Ecto neural progenitor cell (in vitro differentiated cells): Measurements from ENCODE around the gene FAM118B.

Experiments
- DNase-seq: peaks from one replicate; pipeline ENCODE4 v3.0.0-alpha.2; 2018; ENCODE audit warnings: low spot score

Gene FAM118B

DNA sequence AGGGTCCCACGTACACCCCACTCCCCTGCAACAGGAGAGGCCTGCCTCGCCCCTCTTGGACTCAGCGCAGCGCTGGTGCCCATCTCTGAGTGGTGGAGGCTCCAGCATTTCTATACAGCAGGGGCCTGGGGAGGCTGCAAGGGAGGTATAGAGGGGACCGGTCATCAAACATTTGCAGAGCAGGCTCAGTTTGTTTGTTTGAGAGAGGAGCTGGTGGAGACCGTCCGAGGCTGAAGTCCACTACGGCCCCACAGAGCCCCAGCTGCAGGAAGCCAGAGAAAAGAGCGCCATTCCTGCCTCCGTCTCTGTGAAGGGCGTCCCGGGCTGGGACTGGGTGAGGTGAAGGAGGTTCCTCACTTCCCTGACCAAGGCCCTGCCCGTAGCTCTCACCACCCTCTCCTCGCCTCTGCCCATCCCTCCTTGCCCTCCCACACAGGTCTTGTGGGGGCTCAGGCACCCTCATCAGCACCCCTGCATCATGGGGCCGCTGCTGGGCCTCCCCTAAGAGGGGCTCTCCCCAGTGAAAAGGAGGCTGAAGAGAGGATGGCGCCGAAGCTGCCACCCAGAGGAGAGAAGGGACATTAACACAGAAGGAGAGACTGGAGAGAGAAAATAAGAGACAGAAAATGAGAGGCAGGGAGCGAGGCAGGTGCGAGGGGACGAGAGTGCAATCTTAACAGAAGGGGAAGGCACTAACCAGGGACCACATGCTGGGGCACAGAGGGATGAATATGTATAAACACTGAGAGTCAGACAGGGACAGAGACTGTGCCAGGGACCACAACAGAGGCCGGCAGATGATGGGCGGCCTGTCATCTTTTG, 24.7 kb upstream of the FAM118B start:
- DNase-seq = no peak

DNA sequence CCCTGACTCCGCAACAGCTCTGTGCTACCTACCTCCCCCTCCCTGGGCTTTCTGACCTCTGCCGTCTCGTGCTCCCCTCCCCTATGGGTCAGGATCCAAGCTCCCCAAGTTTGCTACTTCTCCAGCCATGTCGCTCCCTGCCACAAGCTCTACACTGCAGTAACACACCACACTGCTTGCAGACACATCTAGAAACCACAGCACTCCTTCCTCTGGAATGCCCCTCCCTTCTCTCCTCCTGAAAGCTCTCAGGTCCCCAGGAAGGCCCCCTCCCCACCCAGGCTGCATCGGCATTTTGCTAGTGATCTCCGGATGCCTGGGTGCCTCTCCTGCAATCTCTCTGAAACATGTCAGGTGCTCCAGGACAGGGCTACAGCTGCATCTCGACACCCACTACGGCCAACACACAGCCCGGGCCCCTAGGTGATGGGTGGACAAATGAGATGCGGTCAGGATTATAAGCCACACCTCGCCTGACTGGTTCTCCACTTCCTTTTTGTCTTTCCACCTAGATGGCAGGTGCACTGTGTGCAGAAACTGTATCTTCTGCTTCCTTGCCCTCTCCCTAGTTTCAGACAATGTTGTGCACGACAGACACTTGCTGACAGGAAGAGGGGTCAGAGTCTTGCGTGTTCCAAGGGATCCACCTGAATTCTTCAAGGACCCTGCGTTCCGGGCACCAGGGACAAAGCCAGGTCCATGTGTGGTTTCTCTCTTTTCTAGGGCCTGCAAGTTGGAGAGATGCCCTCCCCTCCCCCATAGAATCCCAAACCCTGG, 23.1 kb upstream of the FAM118B start:
- no peak for DNase-seq

DNA sequence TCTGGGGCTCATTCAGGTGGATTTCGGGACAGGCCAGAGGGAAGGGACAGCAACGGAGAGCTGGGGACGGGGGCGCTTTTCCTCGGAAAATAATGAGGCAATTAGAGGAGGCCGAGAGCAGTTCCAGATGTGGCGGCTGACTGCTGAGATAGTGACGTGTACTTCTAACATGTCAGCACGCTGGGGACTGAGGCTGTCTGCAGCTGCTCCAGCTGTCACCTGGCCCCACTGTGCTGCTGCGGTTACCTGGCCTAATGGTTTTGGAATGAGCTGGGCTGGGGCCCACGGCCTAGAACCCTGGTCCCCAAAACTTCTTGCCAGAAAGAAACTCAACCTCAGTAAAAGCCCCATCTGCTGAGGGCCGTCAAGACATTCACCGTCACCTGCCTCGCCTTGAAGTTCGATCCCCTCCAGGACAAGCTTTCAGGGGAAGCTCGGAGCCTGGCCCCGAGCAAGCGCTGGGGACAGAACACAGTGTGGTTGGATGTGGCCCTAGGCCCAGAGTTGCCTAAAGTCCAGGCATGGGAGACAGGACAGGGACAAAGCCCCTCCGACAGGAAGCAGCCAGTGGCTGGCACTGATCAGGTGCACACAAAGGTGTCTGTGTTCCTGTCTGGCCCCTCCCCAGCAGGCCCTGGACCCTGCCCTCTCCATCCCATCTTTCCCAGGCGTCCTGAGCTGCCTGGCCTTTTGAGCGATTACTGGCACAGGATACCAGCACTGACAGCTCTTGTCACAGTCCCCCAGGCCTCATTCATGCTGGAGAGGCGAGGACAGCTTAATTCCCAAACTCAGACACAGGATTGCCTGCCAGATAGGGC, 22.3 kb upstream of the FAM118B start:
- DNase-seq = no peak

DNA sequence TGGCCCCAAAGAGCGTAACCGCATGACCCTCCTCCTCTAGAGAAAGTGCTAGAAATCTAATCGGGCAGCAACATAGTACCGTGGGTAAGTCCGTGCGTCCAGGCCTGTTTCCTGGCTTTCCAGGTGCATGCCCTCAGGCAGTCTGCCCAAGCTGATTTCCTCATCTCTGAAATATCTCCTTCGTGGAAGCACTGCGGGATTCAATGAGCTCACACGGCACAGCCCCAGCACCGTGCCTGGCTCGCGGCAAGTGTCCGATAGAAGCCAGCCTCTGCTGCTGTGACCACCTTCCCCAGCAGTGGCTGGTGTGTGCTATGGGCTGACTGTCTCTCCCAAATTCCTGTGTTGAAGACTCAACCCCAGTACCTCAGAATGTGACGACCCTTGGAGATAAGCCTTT, 20.8 kb upstream of the FAM118B start:
- DNase-seq = no peak

DNA sequence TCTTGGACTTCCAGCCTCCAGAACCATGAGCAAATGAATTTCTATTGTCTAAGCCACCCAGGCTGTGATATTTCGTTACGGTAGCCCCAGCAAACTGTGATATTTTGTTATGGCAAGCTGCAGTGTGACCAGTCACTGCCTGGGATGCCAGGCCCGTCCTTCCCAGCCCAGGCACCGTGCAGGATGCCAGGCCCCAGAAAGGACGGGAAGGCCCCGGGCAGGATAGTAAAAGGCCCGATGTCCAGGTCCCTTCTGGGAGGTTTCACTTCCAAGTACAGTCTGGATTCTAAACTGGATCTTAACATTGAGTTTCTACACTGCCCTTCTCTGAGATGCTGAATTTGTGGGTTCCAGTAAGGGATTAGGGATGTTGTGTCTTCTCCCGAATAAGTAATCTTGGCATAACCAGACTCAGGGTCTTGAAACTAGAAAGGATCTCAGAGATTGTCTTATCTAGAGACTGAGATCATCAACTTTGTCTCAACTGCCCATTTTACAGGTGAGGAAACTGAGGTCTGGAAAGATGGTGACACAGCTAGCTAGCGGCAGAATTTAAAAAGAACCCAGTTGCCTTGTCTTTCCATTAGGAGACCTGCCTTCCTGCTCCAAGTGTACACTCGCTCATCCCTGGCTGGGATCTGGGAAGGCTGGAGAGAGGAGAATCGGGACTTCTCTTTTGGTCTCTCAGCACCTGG, 20.1 kb upstream of the FAM118B start:
- DNase-seq = no peak

DNA sequence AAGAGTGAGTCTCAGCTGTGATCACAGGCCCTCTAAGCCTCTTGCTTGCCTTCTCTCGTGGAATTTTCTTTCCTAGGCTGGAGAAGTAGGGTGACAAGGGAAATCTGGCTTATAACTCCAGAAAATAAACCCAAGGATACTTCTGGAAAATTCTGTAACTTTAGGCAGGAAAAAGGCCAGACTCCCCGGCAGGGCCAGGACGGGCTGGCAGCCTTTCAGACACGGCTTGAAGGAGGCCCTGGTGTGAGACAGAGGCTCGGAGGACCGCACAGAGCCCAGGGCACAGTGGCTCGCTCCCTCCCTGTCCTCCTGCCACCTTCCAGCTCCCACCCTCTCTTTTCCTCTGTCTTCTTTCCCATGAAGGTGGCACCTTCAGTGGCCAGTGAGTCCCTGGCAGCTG, 19.2 kb upstream of the FAM118B start:
- no peak for DNase-seq

DNA sequence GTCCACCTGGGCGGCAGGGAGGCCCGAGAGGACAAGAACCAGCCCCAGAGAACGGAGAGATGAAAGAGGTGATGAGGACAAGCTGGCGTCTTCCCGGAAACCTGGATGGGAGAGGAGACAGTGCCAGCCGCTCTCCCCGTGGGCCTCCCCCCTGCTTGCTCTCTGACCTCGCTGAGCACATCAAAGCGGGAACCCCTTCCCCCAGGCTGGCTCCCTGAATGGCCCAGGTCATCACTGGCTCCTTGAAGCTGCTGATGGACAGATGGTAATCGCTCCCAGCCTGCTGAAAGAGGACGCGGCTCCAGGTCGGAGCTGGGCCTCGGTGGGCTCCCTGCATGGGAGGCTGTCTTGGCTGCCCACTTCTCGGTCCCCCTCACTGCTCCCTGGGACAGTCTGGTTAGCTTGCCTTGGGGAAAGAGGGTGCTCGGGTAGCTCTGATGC, 18.5 kb upstream of the FAM118B start:
- DNase-seq = no peak

DNA sequence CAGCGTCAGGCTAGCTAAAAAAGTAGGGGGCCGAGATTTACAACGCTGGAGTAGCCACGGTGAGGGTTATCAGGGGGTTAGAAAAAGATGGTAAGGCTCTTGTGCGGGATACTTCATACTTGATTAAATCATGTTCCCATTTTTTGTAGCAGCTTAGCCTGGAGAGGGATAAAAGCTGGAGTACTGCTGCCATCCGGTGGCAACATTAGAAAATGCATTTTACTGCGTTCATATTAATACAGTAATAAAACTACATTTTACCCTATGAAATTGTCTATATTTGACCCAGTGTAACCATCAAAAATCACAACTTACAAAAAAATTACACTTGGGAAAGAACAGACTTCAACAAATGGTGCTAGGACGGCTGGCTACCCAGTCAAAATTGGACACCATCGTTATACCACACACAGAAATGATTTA, 17.4 kb upstream of the FAM118B start:
- DNase-seq = no peak

DNA sequence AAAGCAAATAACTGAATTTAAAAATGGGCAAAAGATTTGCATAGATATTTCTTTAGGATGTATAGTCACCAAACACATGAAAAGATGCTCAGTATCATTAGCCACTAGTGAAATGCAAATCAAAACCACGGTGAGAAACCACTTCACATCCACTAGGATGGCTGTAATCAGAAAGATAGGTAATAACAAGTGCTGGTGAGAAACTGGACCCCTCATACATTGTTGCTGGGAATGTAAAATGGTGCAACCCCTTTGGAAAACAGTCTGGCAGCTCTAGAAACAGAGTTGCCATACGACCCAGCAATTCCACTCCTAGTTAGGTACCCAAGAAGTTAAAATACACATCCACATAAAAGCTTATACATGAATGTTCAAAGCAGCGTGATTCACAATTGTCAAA, 16.5 kb upstream of the FAM118B start:
- DNase-seq = no peak

DNA sequence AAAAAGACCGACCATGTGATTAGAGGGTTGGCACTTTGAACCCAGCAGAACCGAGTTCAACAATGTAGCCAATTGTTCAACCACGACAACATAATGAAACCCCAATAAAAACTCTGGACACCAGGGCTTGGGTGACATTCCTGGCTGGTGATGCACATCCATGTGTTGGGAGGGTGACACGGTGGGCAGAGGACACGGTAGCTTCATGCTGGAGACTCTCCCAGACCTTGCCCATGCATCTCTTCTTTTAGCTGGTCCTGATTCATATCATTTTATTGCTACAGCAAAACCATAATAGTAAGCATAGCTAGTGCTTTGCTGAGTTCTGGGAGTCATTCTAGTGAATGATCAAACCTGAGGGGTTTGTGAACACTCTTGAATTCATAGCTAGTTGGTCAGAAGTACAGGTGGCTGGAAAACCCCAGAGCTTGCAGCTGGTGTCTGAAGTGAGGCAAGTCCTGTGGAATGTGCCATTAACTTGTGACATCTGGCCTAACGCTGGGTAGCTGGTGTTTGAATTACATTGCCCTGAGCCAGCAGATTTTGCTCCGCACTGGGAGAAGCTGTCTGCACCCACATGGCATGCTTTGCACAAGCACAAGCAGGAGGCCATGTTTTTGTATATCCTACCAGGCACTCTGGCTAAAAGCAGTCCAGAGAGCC, 14.2 kb upstream of the FAM118B start:
- DNase-seq = no peak

DNA sequence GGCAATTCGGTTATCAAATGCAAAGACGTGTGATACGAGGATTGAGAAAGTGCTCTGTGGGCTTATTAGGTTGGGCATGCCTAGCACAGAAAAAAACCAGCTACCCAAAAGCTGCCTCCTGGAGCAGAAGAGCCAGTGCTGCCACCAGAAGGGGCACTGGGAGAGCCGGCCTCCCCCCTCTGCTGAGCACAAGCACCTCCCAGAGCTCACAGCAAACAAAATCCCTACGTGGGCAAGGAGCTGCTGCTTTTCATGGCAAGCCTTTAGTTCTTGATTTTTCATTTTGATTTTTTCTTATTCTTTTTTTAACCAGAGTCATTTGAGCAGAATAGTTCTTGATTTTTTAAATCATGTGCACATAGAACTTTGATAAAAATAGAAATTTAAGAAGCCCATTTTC, 12.9 kb upstream of the FAM118B start:
- DNase-seq = no peak

DNA sequence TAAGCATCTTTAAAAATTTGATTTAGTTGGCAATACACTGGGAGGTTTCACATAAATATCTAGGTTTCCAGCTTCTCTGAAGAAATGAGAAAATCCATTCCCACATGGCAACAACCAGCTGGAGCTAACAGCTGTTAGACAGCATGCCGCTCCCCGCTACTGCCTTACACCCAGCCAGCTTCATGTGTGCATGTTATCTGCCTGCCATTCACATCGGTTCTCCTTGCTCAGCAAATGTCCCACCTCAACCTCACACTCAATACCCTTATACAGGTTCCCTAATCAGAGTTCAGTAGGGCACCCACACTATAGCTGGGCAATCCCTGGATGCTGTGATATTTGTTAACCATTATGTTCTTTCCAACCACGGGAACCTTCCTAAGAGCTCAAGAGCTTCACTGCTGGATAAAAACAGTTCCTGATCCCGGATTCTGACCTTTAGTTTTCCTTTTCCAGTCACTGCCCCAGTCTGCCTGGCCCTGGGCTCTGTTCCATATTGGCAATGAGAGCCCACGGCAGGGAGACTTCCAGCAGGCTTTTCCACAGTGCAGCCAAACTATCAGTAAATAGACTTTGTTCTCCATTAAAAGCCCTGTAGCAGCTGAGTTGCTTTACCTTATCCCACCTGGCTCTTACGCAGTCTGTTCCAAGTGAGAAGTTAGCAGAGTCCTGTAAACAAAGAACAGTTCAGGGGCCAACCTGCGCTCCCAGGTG, 8.8 kb upstream of the FAM118B start:
- DNase-seq = no peak

DNA sequence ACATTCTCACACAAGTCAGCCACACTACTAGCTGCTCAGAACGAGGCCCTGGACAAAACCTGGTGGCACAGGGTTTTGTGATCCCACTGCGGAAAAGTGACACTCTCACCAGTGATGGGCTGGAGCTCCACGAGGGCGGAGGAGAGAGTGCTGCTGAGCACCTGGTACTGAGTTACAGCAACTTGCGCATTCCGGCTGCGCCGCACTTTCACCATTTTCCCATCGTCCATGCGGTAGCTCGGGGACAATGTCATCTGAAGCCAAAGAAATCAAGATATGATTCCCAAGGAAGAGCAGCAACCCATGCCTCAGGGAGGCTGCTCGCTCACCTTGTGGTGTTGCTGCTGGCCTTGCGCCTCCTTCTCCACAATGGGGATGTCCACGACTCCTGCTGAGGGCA, 6.2 kb upstream of the FAM118B start:
- DNase-seq = no peak

DNA sequence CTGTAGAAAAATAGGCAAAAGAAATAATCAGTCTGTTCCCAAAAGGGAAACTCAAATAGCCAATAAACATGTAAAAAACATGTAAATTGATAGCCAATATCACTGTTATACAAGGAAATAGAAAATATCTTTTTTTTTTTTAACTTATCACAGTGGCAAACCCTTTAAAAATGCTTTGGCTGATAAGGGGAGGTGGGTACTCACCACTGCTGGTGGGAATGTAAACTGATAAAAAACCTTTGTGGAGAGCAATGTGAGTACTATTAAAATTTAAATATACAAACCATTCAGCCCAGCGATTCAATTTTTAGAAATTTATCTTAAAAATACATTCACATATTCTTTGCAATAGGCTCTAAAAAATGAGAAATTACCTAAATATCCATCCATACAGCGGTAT, 3.7 kb upstream of the FAM118B start:
- no peak for DNase-seq

DNA sequence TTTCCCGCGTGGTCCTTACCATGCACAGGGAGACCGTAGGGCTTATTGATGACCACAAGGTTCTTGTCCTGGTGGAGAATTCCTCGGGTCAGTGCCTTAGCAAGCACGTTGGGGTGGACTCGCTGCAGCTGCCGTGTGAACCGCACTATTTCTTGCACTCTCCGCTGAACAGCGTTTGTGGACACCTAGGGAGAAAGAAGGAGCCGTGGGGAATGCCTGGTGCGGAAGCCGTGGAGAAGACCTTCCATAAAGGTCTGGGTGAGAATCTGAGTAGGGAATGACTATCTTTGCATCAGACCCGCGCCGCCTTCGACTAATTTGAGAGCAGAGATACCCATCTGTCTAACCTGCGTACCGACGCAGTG, 729 bp upstream of the FAM118B start:
- DNase-seq = peak; percentile 52

DNA sequence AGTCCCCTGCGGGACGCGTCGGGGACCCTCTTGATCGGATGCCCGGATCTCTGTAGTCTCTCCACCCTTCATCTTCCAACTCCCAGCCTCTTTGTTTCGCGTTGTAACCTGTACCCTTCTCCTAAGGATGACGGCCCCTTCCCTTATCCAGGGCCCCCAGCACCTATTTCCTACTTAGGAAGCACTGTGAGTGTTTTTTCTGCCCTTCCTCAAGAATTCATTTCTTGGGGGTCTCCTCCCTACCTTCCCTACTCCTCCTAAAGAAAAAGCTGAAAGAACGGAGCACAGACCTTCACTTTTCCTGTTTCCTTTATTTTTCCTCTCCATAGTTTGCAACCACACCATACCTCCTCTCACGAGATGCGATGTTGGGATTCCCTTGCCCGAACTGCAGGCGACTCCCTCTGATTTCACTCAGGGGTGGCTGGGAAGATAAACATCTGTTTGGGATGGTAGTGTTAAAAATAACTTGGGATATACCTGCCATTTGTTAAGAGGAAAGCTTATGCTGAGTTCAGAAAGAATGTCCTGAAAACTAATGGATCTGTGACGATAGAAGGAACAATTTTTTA, 593 bp downstream of the FAM118B start:
- no peak for DNase-seq

DNA sequence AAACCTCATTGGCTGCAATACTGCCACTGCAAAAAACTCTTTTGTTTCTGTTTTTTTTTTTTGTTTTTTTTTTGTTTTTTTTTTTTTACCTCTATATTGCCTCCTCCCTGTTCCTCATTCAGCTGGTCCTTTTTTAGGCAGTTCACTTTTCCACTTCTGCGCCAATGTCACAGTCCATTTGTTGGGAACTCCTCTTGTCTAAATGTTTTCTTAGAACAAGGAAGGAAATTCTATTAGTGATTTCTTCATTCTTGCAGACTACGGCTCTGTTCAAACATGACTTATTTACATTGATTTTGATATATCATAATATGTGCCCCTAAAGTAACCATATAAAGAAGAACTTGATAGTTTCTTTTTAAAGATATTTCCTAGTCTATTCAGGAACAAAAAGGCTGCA, 2.9 kb downstream of the FAM118B start:
- no peak for DNase-seq

DNA sequence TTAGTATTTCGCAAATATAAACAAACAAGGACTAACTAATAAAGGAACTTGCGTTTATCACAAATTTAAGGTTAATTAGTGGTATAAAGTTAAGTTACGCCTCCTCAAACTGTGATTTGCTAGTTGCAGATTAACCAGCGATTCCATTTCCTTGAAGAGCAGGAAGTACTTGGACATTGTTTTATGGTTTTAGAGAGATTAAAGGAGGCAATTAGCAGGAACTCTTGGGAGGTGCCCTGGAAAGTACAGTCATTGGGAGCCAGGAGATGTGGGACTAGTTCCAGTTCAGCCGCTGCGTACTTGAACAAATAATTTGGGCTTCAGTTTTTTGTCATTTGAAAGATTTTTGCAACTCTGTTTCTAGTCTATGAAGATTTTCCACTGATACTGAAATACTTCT, 3.3 kb downstream of the FAM118B start:
- DNase-seq = no peak

DNA sequence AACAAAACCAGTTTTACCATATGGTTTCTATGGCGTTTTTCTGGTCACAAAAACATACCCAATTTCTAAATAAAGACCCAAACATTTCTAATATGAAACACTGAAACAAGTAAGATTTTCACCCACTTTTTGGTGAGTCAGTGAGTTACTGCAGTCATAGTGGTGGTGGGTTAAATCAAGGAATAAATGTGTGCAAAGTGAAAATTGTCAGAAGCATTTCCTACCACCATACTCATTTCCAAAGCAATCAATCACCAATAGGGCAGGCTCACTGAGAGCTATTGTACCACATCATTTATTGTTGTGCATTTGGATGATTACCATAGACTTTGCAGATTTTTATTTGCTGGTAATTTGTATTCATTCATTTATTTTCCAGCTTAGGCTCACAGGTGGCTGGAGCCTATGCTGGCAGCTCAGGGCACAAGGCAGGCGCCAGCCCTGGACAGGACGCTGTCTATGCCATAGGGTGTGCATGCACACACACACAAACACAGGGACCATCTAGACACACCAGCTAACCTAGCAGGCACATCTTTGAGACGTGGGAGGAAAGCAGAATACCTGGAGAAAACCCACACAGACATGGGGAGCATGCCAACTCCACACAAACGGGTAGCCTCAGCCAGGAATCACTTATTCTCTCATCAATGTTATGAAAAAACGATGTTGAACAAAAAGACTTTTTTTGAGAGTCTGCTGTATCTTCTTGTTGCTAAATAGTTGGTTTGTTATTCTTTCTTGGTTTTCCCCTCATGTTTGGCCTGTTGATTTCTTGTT, 5.1 kb downstream of the FAM118B start:
- no peak for DNase-seq

DNA sequence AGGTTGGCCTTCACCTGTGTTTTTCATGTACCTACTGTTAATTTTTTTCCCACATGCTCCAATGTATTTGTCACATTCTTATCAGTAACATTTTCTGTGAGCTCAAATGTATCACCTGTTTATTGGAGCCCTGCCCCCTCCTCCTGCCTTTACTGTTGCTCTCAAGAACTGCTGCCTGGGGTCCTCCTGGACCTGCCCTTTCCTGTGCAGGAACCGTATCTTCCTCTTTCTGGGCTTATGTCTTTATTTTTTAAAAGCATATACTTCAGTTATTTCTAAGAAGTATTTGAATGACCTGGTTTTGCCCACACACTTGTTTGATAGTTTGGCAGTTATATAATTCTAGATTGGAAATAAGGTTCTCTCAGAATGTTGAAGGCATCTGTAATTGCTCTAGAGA, 5.9 kb downstream of the FAM118B start:
- no peak for DNase-seq
